GM12872 (cell line): ENCODE measurements around the gene PCYT2.
A peak's percentile ranks its signal among the peaks of the same experiment; 100 is the strongest.

ENCODE experiments used
- CTCF ChIP-seq: IDR thresholded peaks from 3 replicates; pipeline ENCODE4 v1.5.1; 2011; ENCODE audit warnings: low read depth, mild to moderate bottlenecking, low read length, moderate library complexity; ENCODE audit not compliant: insufficient read depth

PCYT2 gene

GRCh38 chr17:81911277-81911961 is at the start of gene PCYT2:
TSS of gene PCYT2 (minus strand) at chr17:81911399. CDS start at chr17:81911355, 44 bp downstream.
- no peak for TF ChIP-seq CTCF

- no peak for TF ChIP-seq CTCF
These were observed 49.1 kb upstream of the PCYT2 start for GRCh38 chr17:81960130-81960958.

- peak; percentile 71 for TF ChIP-seq CTCF
These were observed 48.3 kb upstream of the PCYT2 start for GRCh38 chr17:81959362-81960129.

- TF ChIP-seq CTCF = no peak
These were observed 47.6 kb upstream of the PCYT2 start for GRCh38 chr17:81958633-81959342.

- TF ChIP-seq CTCF = no peak
These were observed 46.7 kb upstream of the PCYT2 start for GRCh38 chr17:81957691-81958432.

- no peak for TF ChIP-seq CTCF
These were observed 45.7 kb upstream of the PCYT2 start for GRCh38 chr17:81956607-81957589.
